Upper lobe of right lung (tissue), 1 donor: ENCODE results near the gene FAR1. TPM values are rescaled to one million over a fixed set of nuclear protein-coding genes. Genes with fewer than 3 reads are reported as not detected.

Experiments
- ATAC-seq: fragments of 200-7000 bp; cut with Tn5 transposase; one replicate; pipeline ENCODE4 v1.9.1; 2020; ENCODE audit warnings: mild to moderate bottlenecking, moderate library complexity
- DNase-seq: peaks from one replicate; pipeline ENCODE4 v3.0.0-alpha.2; 2020
- H3K27ac ChIP-seq: fragments of 200-600 bp; one replicate; pipeline ENCODE4 v1.8.0; 2022
- H3K27me3 ChIP-seq: fragments of 200-600 bp; one replicate; pipeline ENCODE4 v1.8.0; 2022; ENCODE audit warnings: mild to moderate bottlenecking
- H3K36me3 ChIP-seq: fragments of 200-600 bp; one replicate; pipeline ENCODE4 v1.8.0; 2022
- H3K4me1 ChIP-seq: fragments of 200-600 bp; one replicate; pipeline ENCODE4 v1.8.0; 2022
- H3K4me3 ChIP-seq: fragments of 200-600 bp; one replicate; pipeline ENCODE4 v1.8.0; 2022; ENCODE audit warnings: mild to moderate bottlenecking
- H3K9me3 ChIP-seq: fragments of 200-600 bp; one replicate; pipeline ENCODE4 v1.8.0; 2022
- CTCF ChIP-seq: fragments of 200-600 bp; IDR thresholded peaks from one replicate; pipeline ENCODE4 v1.8.0; 2022; ENCODE audit warnings: antibody characterized with exemption
- intact Hi-C: fragments of 100-400 bp; cut with DNase I; formaldehyde crosslinking; loops from one replicate; pipeline ENCODE4 v1.11.0; 2022
- total RNA-seq: library from RNA; stranded (reverse); fragmentation: NEBNext Ultra II Directional; extraction: Animal tissue kit (Norgen Biotek cat#: 25700); gene quantifications from one replicate; pipeline ENCODE4 v1.2.1, GENCODE V29; 2021
- donor health status: DM: no; HTN: yes; CAD: no; lungs with severe emphysema.

Gene FAR1
- total RNA-seq, 1 donor from 2014 or later: 59.7 TPM

GRCh38 chr11:13692172-13692571, 23.7 kb downstream of the FAR1 start:
- ATAC-seq: no peak
- H3K27ac ChIP-seq: no peak overlapping the region

GRCh38 chr11:13694115-13694514, 25.6 kb downstream of the FAR1 start:
- no peak for TF ChIP-seq CTCF
- Histone ChIP-seq H3K4me3 (no peak overlapping the region), H3K27me3 (no peaks in the 10 kb centered on the region), H3K4me1 (no peaks in the 10 kb centered on the region), H3K36me3 (peaks cover 12% of the 10 kb centered on the region), H3K9me3 (no peaks in the 10 kb centered on the region), H3K27ac (no peak overlapping the region)
- intact Hi-C loops: no loop called here
- DNase-seq (no peak), ATAC-seq (no peak)

More at GRCh38 chr11:13692172-13692571, 23.7 kb downstream of the FAR1 start:
- H3K9me3 ChIP-seq: no peaks in the 10 kb centered on the region
- H3K4me3 ChIP-seq: no peak overlapping the region
- no peaks in the 10 kb centered on the region for H3K27me3 ChIP-seq
- no peaks in the 10 kb centered on the region for H3K4me1 ChIP-seq
- intact Hi-C loops: no loop called here
- peaks cover 12% of the 10 kb centered on the region for H3K36me3 ChIP-seq
- TF ChIP-seq CTCF: no peak
- no peak for DNase-seq

- TF ChIP-seq CTCF: no peak
- no peak overlapping the region for H3K4me3 ChIP-seq
- H3K4me1 ChIP-seq: no peaks in the 10 kb centered on the region
- H3K36me3 ChIP-seq: peaks cover 23% of the 10 kb centered on the region
- no peak overlapping the region for H3K27ac ChIP-seq
- no peaks in the 10 kb centered on the region for H3K9me3 ChIP-seq
- DNase-seq (no peak), ATAC-seq (no peak)
- H3K27me3 ChIP-seq: no peaks in the 10 kb centered on the region
- intact Hi-C loops: no loop called here
Observed at GRCh38 chr11:13695886-13696285, 27.4 kb downstream of the FAR1 start.

GRCh38 chr11:13697710-13698109, 29.2 kb downstream of the FAR1 start:
- peaks cover 39% of the 10 kb centered on the region for H3K36me3 ChIP-seq
- H3K27me3 ChIP-seq: no peaks in the 10 kb centered on the region
- DNase-seq (no peak), ATAC-seq (no peak)
- no peaks in the 10 kb centered on the region for H3K9me3 ChIP-seq
- intact Hi-C loops: no loop called here
- H3K4me3 ChIP-seq: no peak overlapping the region
- no peak for TF ChIP-seq CTCF
- H3K27ac ChIP-seq: no peak overlapping the region
- no peaks in the 10 kb centered on the region for H3K4me1 ChIP-seq

GRCh38 chr11:13698132-13698531, 29.7 kb downstream of the FAR1 start:
- ATAC-seq: no peak
- no peak for TF ChIP-seq CTCF

GRCh38 chr11:13699041-13699440, 30.6 kb downstream of the FAR1 start:
- peaks cover 45% of the 10 kb centered on the region for H3K36me3 ChIP-seq
- no peak overlapping the region for H3K27ac ChIP-seq
- intact Hi-C loops: no loop called here

More at GRCh38 chr11:13698132-13698531, 29.7 kb downstream of the FAR1 start:
- Histone ChIP-seq H3K36me3 (peaks cover 43% of the 10 kb centered on the region), H3K27ac (no peak overlapping the region), H3K27me3 (no peaks in the 10 kb centered on the region), H3K4me1 (no peaks in the 10 kb centered on the region), H3K4me3 (no peak overlapping the region), H3K9me3 (no peaks in the 10 kb centered on the region)
- no peak for DNase-seq
- intact Hi-C loops: no loop called here

More at GRCh38 chr11:13699041-13699440, 30.6 kb downstream of the FAR1 start:
- no peak for TF ChIP-seq CTCF
- ATAC-seq (no peak), DNase-seq (no peak)
- Histone ChIP-seq H3K27me3 (no peaks in the 10 kb centered on the region), H3K4me3 (no peak overlapping the region), H3K4me1 (no peaks in the 10 kb centered on the region), H3K9me3 (no peaks in the 10 kb centered on the region)
